Activated T-helper 2 cell treated with anti-CD3 and anti-CD28 coated beads, Interferon-gamma antibody, Interleukin-2, Interleukin-4, amounts not matched to agents 10 μg/mL and 5 μg/mL and 100 μg/mL, durations not matched to agents 14 hours and 24 hours and 36 hours (primary cell): ENCODE results near the gene CLEC14A. TPM values are rescaled to one million over a fixed set of nuclear protein-coding genes. Genes with fewer than 3 reads are reported as not detected.

ENCODE experiments used
- DNase-seq: peaks from one replicate; pipeline ENCODE4 v3.0.0; 2021; ENCODE audit warnings: low spot score
- H3K27ac Mint-ChIP-seq: one replicate; pipeline ENCODE4 v1.8.0; 2021; ENCODE audit warnings: mixed read lengths
- H3K27me3 Mint-ChIP-seq: one replicate; pipeline ENCODE4 v1.8.0; 2021; ENCODE audit warnings: low read depth, mixed read lengths
- H3K36me3 Mint-ChIP-seq: one replicate; pipeline ENCODE4 v1.8.0; 2021; ENCODE audit warnings: low read depth, mixed read lengths
- H3K4me1 Mint-ChIP-seq: one replicate; pipeline ENCODE4 v1.8.0; 2021; ENCODE audit warnings: low read depth, mixed read lengths
- H3K4me3 Mint-ChIP-seq: one replicate; pipeline ENCODE4 v1.8.0; 2021; ENCODE audit warnings: low read depth, mild to moderate bottlenecking, moderate library complexity, mixed read lengths
- H3K9me3 Mint-ChIP-seq: one replicate; pipeline ENCODE4 v1.8.0; 2021; ENCODE audit warnings: mixed read lengths
- intact Hi-C: fragments of 100-400 bp; cut with micrococcal nuclease; formaldehyde crosslinking; loops from one replicate; pipeline ENCODE4 v1.15.1; 2023
- total RNA-seq: library from RNA; stranded (reverse); gene quantifications from 2 replicates; pipeline ENCODE4 v1.2.3, GENCODE V29; 2022

The CLEC14A gene
- total RNA-seq, 1 donor from 2014 or later: not detected

GRCh38 chr14:38233218-38233617 lies 22.7 kb downstream of the CLEC14A start:
- Mint-ChIP-seq H3K4me3 (no peak overlapping the region), H3K27me3 (peaks cover 2% of the 10 kb centered on the region), H3K9me3 (no peaks in the 10 kb centered on the region), H3K4me1 (no peaks in the 10 kb centered on the region), H3K27ac (no peak overlapping the region), H3K36me3 (no peaks in the 10 kb centered on the region)
- intact Hi-C loops: no loop called here
- no peak for DNase-seq

GRCh38 chr14:38226366-38226765 lies 29.5 kb downstream of the CLEC14A start:
- Mint-ChIP-seq H3K4me1 (no peaks in the 10 kb centered on the region), H3K27me3 (no peaks in the 10 kb centered on the region), H3K9me3 (no peaks in the 10 kb centered on the region), H3K36me3 (no peaks in the 10 kb centered on the region), H3K27ac (no peak overlapping the region), H3K4me3 (no peak overlapping the region)
- DNase-seq: no peak
- intact Hi-C loops: no loop called here

DNA sequence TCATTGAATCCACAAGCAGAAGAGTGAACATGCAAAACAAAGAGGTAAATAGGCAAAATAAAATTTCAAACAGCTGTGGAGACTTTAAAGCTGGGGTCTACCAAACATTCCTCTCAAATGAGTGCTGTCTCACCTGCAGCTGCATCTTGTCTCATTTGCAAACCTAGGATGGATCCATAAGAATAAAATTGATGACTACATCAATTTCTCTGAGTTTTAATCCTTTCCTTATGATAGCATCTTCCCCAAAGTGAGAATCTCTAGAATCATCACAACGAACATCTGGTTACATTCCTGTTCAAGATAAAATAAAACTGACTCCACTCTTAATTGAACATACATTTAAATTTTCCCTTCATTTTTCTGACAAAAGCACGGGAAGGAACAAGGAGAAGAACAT lies 29.9 kb downstream of the CLEC14A start:
- intact Hi-C loops: no loop called here
- H3K36me3 Mint-ChIP-seq: no peaks in the 10 kb centered on the region
- H3K4me3 Mint-ChIP-seq: no peak overlapping the region
- no peaks in the 10 kb centered on the region for H3K27me3 Mint-ChIP-seq
- H3K9me3 Mint-ChIP-seq: no peaks in the 10 kb centered on the region
- no peak for DNase-seq
- no peak overlapping the region for H3K27ac Mint-ChIP-seq
- H3K4me1 Mint-ChIP-seq: no peaks in the 10 kb centered on the region

GRCh38 chr14:38224338-38224737 lies 31.6 kb downstream of the CLEC14A start:
- Mint-ChIP-seq H3K36me3 (no peaks in the 10 kb centered on the region), H3K4me1 (no peaks in the 10 kb centered on the region), H3K27ac (no peak overlapping the region), H3K9me3 (no peaks in the 10 kb centered on the region), H3K27me3 (no peaks in the 10 kb centered on the region), H3K4me3 (no peak overlapping the region)
- no peak for DNase-seq
- intact Hi-C loops: no loop called here

GRCh38 chr14:38221077-38221476 lies 34.8 kb downstream of the CLEC14A start:
- DNase-seq: no peak
- H3K27me3 Mint-ChIP-seq: peaks cover 3% of the 10 kb centered on the region
- no peaks in the 10 kb centered on the region for H3K4me1 Mint-ChIP-seq
- no peaks in the 10 kb centered on the region for H3K36me3 Mint-ChIP-seq
- intact Hi-C loops: no loop called here
- H3K27ac Mint-ChIP-seq: no peak overlapping the region
- no peak overlapping the region for H3K4me3 Mint-ChIP-seq
- no peaks in the 10 kb centered on the region for H3K9me3 Mint-ChIP-seq

DNA sequence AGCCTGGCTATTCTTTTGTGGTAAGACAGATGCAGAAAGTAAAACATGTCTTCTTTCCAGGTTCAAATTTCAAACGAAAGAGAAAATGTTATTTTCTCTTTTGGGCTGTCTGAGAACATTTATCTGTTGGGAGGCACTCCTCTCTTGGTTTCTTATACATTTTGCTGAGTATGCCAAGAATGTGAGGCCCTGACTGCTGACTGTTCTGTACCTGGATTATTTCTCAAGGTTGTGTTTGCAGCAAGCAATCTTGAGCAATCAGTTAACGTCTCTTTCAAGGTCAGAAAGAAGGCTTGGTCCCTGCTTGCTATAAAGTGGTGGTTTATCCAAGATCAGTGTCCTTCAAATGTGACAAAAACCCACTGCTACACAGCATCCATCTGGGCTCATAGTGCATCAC lies 38.3 kb downstream of the CLEC14A start:
- no peak for DNase-seq
- Mint-ChIP-seq H3K4me3 (no peak overlapping the region), H3K4me1 (no peaks in the 10 kb centered on the region), H3K27ac (no peak overlapping the region), H3K9me3 (no peaks in the 10 kb centered on the region), H3K36me3 (no peaks in the 10 kb centered on the region), H3K27me3 (peaks cover 15% of the 10 kb centered on the region)
- intact Hi-C loops: loop anchor here (10.0 kb wide), 1 partner anchor 1633 kb away; the partner anchor contains the start of gene NKX2-8

- Mint-ChIP-seq H3K4me1 (peaks cover 2% of the 10 kb centered on the region), H3K4me3 (no peak overlapping the region), H3K9me3 (no peaks in the 10 kb centered on the region), H3K36me3 (no peaks in the 10 kb centered on the region), H3K27ac (no peak overlapping the region), H3K27me3 (peaks cover 50% of the 10 kb centered on the region)
- intact Hi-C loops: loop anchor here (5.0 to 10.0 kb wide), 2 partner anchors 621 to 1628 kb away; partner anchors contain the start of gene NKX2-8
- DNase-seq: no peak
These were observed 42.9 kb downstream of the CLEC14A start for GRCh38 chr14:38213001-38213400.

GRCh38 chr14:38212111-38212510 lies 43.8 kb downstream of the CLEC14A start:
- Mint-ChIP-seq H3K27me3 (peaks cover 58% of the 10 kb centered on the region), H3K36me3 (no peaks in the 10 kb centered on the region), H3K4me3 (no peak overlapping the region), H3K27ac (no peak overlapping the region), H3K9me3 (no peaks in the 10 kb centered on the region), H3K4me1 (peaks cover 2% of the 10 kb centered on the region)
- no peak for DNase-seq
- intact Hi-C loops: loop anchor here (5.0 to 10.0 kb wide), 2 partner anchors 620 to 1627 kb away; partner anchors contain the start of gene NKX2-8

DNA sequence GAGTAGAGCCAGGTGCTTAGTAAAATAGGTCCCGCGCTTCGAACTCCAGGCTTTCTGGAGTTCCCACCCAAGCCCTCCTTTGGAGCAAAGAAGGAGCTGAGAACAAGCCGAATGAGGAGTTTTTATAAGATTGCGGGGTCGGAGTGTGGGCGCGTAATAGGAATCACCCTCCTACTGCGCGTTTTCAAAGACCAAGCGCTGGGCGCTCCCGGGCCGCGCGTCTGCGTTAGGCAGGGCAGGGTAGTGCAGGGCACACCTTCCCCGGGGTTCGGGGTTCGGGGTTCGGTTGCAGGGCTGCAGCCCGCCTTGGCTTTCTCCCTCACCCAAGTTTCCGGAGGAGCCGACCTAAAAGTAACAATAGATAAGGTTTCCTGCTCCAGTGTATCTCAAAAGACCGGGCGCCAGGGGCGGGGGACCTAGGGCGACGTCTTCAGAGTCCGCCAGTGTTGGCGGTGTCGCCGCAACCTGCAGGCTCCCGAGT lies 44.6 kb downstream of the CLEC14A start:
- Mint-ChIP-seq H3K4me1 (peaks cover 2% of the 10 kb centered on the region), H3K36me3 (no peaks in the 10 kb centered on the region), H3K27me3 (peaks cover 62% of the 10 kb centered on the region), H3K4me3 (no peak overlapping the region), H3K27ac (no peak overlapping the region), H3K9me3 (no peaks in the 10 kb centered on the region)
- intact Hi-C loops: loop anchor here (2.0 to 10.0 kb wide), 3 partner anchors 46 to 1626 kb away; partner anchors contain the start of genes CLEC14A and NKX2-8
- no peak for DNase-seq

- Mint-ChIP-seq H3K27ac (no peak overlapping the region), H3K36me3 (no peaks in the 10 kb centered on the region), H3K27me3 (peaks cover 66% of the 10 kb centered on the region), H3K4me1 (peaks cover 2% of the 10 kb centered on the region), H3K4me3 (no peak overlapping the region), H3K9me3 (no peaks in the 10 kb centered on the region)
- no peak for DNase-seq
- intact Hi-C loops: loop anchor here (2.0 to 10.0 kb wide), 3 partner anchors 46 to 1626 kb away; partner anchors contain the start of genes CLEC14A and NKX2-8
These were observed 45.2 kb downstream of the CLEC14A start for GRCh38 chr14:38210587-38211216.

DNA sequence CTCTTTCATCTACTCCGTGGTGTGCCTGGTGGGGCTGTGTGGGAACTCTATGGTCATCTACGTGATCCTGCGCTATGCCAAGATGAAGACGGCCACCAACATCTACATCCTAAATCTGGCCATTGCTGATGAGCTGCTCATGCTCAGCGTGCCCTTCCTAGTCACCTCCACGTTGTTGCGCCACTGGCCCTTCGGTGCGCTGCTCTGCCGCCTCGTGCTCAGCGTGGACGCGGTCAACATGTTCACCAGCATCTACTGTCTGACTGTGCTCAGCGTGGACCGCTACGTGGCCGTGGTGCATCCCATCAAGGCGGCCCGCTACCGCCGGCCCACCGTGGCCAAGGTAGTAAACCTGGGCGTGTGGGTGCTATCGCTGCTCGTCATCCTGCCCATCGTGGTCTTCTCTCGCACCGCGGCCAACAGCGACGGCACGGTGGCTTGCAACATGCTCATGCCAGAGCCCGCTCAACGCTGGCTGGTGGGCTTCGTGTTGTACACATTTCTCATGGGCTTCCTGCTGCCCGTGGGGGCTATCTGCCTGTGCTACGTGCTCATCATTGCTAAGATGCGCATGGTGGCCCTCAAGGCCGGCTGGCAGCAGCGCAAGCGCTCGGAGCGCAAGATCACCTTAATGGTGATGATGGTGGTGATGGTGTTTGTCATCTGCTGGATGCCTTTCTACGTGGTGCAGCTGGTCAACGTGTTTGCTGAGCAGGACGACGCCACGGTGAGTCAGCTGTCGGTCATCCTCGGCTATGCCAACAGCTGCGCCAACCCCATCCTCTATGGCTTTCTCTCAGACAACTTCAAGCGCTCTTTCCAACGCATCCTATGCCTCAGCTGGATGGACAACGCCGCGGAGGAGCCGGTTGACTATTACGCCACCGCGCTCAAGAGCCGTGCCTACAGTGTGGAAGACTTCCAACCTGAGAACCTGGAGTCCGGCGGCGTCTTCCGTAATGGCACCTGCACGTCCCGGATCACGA lies 46.0 kb downstream of the CLEC14A start:
- Mint-ChIP-seq H3K27ac (no peak overlapping the region), H3K4me1 (peaks cover 2% of the 10 kb centered on the region), H3K9me3 (no peaks in the 10 kb centered on the region), H3K4me3 (no peak overlapping the region), H3K27me3 (peaks cover 67% of the 10 kb centered on the region), H3K36me3 (no peaks in the 10 kb centered on the region)
- DNase-seq: no peak
- intact Hi-C loops: loop anchor here (2.0 to 10.0 kb wide), 5 partner anchors 47 to 1695 kb away; partner anchors contain the start of genes CLEC14A and NKX2-8

GRCh38 chr14:38208618-38209562 lies 47.0 kb downstream of the CLEC14A start:
- no peak overlapping the region for H3K4me3 Mint-ChIP-seq
- H3K9me3 Mint-ChIP-seq: no peaks in the 10 kb centered on the region
- H3K4me1 Mint-ChIP-seq: peaks cover 2% of the 10 kb centered on the region
- intact Hi-C loops: loop anchor here (5.0 to 10.0 kb wide), 2 partner anchors 1552 to 1694 kb away; no protein-coding TSS in a partner anchor
- DNase-seq: no peak
- H3K27ac Mint-ChIP-seq: no peak overlapping the region
- H3K27me3 Mint-ChIP-seq: peaks cover 67% of the 10 kb centered on the region
- H3K36me3 Mint-ChIP-seq: no peaks in the 10 kb centered on the region
